ENCODE results near the gene GRIK2.
A peak's percentile ranks its signal among the peaks of the same experiment; 100 is the strongest.
"Not testable (repeated sequence)": the region's sequence is repeated elsewhere in the genome, so short reads cannot be mapped to it uniquely, and the experiment has no call there.

The GRIK2 gene

DNA sequence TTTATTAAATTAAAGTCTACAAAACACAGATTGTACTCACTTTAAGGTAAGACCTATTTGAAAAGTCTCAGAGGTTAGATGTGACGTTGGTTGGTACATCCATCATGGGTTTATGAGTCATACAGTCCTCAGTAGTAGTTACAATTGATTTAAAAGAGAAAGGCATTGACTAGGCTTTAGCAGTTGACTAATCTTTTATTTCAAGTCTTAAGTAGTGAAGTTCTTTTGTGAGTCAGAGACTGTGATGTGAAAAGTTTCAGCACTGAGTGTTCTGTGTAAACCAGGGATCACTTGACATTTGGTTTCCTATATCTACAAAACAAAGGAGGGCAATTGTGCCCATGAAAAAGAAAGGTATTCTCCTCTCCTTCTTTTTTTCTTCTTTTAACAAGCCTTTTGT lies 221.3 kb downstream of the GRIK2 start:
- peak in 1 of 56 donors; percentile 14 for DNase-seq

DNA sequence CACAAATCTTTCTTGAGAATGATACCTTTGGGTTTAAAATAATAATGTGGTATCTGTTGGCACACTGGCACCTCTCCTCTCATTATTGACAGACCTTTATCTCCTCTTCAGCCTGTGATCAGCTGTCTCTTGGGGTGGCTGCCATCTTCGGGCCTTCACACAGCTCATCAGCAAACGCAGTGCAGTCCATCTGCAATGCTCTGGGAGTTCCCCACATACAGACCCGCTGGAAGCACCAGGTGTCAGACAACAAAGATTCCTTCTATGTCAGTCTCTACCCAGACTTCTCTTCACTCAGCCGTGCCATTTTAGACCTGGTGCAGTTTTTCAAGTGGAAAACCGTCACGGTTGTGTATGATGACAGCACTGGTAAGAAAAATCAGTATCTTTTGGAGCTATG lies 232.8 kb downstream of the GRIK2 start:
- peak in 6 of 56 donors; percentile 0 to 25 (median 6) for DNase-seq

DNA sequence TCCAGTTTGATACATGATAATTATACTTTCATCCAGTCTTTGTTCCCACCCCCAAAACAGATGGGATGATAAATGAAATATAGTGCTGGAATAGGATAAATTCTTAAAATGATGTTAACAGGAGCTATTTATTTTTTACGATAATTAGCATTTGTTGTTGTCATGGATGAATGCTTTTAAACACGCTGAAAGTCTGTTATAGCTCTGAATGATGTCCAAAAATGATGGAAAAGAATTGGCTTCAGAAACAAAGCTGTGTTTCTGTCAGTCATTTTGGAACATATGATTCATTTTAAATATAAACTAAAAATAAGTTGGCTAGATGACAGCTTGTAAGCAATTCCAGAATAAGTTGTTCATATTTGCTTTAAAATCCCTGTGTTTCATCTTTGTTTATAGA lies 237.4 kb downstream of the GRIK2 start:
- no peak for DNase-seq

DNA sequence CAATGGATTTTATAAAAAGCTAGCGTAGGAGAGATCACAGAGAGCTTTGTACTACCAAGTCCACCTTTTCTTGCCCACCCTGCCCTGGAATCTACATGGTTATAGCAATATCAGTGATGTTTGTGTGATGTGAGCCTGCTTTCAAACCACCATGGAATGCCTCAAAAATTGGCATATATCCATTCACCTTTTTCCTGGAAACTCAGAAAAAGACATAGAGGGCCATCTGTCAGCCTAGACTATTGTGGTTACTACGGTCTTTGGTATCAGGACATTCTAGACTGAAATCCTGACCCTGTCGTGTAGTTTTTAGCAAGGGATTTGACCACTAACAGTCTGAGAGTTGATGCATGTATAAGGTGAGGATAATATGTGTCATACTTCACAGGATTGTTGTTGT lies 239.6 kb downstream of the GRIK2 start:
- no peak for DNase-seq

DNA sequence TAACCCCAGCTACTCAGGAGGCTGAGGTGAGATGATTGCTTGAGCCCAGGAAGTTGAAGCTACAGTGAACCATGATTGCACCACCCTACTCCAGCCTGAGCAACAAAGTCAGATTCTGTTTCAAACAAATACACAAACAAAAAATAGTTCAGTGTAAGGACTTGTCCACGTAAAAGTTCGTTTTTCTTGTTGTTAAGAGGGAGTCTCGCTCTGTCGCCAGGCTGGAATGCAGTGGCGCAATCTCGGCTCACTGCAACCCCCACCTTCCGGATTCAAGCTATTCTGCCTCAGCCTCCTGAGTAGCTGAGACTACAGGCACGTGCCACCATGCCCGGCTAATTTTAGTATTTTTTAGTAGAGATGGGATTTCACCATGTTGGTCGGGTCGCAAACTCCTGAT lies 245.4 kb downstream of the GRIK2 start:
- not testable (repeated sequence) for DNase-seq

DNA sequence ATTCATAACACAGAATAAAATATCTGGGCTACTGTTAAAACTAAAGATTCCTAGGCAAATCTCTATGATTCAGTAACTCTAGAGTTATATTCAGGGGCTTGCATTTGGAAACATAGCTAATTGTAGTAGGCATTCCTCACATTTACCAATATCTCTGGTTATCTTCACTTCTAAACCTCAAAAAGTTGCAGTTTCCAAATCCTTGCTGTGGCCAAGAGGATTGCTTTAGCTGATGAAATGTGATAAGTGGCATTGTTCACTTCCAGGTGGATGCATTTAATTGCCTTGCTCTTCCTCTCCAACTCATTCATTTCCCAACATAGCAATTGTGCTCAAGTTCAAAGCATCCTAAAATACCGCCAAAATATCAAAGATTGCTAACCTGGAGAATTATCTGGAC lies 246.6 kb downstream of the GRIK2 start:
- no peak for DNase-seq

DNA sequence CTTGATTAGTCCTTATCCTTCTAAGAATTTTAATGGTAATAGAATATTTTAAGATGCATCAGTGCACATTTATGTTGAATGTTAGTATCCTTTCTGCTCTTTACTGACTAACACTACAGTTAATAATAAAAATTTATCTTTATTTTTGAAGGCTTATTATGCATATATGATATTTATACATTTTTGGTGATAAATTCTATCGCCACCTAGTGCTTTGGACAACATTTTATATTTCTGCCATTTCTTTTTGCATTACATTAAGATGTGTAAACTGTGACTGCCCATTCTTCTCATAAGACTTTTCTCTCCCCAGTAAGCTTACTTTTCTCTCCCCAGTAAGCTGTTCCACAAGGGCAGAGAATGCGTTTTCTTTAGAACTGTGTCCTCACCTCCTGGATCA lies 252.3 kb downstream of the GRIK2 start:
- DNase-seq, result no peak

DNA sequence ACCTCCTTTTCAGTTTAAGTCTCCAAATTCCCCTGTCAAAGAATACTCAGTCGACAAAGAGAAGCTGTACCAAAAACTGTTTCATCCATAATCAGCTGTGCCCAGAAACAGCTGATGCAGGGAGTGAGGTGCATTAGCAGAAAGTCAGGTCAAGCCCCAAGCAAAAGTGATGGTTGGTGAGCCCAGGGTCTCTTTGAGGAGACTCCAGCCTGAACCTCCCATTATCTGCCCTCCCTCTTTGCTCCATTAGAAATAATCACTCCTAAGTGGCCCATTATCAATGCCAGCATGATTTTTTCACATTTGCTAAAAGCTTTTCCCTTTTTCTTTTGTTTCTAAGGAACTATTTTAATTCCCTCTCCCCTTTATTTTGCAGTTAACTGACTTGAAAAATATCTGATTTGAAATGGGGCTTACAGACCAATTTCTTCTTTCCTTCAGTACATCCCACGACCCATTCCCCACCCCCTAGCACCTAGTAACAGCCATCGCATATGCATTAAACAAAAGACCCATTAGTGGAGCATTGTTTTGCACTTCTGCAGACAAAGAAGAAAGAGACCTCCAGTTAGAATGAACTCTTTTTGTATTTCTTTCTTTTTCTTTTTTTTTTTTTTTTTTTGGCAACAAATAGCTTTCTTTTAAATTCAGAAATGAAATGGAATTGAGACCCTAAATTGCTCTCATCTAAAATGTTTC lies 257.0 kb downstream of the GRIK2 start:
- no peak for DNase-seq

DNA sequence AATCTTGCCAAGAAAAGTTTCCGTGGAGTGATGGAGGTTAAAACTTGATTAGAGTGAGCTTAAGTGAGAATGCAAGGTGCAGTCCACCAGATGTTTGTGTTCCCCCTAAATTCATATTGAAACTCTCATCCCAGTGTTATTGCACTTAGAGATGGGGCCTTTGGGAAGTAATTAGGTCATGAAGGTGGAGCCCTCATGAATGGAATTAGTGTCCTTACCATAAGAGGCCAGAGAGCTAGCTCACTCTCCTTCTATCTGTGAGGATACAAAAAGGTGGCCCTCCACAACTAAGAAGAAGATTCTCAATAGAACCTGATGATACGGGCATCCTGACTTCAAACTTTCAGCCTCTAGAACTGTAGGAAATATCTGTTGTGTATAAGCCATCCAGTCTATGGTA lies 258.6 kb downstream of the GRIK2 start:
- no peak for DNase-seq

DNA sequence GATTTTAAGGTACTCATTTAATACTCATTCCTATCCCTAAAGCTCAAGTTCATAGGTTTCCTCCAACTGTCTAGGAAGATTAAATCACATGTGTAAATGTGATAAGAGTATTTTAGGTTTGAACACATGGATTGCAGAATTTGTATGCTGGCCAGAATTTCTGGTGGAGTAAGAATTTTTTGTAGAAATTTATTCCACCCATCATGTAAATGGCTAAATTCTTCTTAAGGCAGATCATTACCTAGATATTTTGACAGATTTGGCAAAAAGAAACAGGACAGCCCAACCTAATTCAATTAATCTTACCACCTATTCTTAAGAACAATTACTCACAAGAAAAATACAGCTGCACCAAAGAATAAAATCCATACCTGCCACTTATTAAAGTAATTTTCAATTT lies 261.6 kb downstream of the GRIK2 start:
- no peak for DNase-seq

DNA sequence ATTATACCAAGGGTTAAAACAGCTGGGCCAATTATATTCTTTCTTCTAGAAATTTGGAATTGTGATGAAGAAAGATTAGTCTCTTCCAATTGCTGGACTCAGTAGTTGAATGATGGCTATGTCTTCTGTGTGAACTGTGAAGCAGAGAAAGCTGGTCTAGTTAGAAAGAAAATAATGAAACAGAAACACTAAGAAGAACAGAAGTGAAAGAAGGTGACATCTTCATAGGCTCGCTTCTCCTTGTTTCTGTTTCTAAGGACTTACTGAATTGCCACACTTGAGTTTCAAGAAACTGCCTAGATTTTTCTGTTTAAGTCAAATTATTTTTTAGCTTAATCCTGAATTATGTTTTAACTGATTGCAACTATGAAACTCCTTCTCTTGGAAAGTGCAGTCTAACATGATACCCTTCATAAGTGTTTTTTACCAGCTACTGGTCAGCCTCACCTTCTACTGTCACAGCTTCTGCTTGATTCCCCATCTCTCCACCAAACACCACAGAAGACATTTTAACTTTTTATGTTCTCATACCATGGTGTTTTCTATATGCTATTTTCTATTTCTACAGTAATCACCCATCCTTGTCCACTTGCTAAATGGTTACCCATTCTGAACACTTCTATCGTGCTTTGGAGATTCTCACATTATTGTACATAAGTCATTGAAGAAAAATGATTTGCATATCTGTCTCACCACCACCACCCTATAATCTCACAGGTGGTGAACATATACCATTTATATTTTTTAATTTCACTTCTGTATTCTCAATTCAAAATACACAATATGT lies 268.8 kb downstream of the GRIK2 start:
- no peak for DNase-seq

DNA sequence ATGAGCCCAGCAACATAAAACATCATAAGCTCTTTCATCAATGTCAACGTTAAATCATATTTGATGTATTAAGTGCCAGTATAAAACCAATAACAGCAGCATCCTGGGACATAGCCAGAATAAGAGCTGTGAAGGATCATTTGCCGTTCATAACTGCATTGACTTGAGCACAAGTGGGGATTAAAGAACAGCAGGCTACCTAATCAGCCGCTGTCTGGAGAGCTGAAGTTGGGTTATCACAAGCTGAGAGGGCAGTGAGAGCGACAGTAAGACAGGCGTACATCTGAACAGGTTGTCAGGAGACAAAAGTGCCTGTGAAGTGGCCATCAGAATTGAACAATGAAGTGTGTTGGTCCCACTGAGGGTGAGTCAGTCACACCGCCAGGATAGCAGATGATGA lies 269.6 kb downstream of the GRIK2 start:
- DNase-seq, result no peak

DNA sequence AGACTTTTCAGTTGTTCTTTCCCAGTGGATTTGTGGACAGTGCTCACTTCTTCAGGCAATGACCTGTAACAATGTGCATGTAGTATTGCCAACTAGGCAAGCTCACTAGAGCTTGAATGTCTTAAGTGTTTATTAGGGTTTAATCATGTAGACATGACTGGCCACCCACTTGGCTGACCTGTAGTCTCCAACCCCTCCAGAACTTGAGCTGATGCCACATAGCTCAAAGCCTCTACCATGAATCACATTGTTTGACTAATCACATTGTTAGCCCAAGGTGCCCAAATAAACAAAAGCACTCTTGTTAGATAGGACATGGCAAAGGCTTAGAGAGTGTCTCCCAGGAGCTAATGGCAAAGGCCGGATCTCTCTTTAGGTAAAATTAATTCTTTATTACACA lies 272.7 kb downstream of the GRIK2 start:
- DNase-seq, result no peak

DNA sequence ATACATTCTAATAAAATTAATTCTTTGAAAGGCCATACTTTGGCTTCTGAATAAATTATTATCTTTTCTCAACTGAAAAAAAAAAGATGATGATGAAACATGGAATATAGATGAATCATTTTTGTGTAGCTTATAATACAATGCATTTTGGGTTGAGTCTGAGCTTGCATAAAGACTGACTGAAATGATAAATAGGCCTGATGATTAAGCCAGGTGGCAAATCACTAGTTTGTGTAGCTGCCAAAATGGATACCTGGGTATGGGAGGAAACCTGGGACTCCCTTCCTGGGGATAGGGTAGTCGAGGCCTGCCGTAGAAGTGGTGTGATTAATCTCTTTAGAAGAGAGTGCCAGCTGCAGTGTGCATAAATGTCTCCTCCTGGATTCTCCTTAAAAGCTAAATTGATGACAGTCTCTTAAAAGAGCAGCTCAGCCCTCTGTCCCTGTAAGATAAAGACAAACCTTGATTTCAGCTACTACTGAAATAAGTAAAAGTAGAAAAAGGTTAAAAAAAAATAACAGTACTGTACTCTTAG lies 275.1 kb downstream of the GRIK2 start:
- DNase-seq, result peak in 2 of 56 donors; percentile 1 to 2

DNA sequence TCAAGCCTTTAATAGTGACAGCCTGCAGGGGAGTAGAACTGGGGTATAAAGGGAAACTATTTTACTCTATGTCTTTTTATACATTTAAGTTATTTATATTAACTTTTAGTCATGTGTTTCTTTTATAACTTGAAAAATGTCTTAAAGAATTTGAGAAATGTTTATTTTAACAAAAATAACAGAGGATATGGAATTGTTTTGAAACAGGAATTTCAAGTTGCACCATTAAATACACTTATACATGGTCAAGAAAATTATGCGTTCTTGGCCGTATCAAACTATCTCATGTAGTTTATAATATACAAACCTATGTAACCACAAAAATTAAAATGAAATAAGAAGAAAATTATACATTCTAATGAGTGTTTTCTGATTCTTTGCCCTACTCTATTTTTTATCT lies 282.7 kb downstream of the GRIK2 start:
- no peak for DNase-seq

DNA sequence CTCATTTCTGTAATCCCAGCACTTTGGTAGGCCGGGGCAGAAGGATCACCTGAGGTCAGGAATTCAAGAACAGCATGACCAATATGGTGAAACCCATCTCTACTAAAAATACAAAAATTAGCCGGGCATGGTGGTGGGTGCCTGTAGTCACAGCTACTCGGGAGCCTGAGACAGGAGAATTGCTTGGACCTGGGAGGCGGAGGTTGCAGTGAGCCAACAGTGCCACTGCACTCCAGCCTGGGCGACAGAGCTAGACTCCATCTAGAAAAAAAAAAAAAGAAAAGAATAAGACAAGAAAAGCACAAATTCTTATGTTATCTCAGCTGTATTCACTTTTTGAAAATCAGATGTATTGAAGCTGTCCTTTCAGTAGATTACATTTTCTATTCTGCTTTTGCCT lies 289.4 kb downstream of the GRIK2 start:
- DNase-seq, result no peak

DNA sequence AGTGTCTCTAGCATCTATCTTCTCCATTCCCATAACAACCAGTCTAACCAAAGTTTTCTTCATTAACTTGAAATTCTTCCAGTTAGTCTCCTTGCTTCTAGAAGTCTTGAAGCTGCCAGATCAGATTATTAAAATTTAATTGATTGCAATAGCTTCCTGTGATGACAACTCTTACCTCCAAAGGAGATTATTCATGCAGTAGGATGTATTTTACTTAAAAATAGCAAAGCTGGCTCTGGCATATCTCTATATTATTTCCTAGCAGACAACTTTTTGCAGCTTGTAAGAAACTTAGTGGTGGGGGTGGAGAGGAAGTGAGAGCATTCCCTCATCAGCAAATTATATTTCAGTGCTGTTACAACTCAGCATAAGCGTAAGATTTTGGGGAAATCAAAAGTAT lies 290.4 kb downstream of the GRIK2 start:
- no peak for DNase-seq

DNA sequence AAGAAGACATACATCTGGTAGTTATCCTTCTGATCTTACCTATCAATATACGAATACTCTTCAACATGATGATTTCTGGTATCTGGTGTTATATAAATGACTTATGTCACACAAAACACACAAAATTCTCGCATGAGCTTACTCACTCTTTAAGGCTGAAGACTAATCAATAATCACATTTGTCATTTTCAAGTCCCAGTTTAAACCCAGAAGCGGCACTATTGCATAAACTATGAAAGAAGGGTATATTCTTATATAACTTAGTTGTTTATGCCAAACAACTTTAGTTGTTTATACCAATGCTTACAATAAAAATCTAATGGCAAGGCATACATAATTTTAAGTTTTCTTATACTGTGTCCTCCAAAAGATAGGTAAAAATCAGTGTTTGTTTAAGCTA lies 293.1 kb downstream of the GRIK2 start:
- DNase-seq, result no peak

DNA sequence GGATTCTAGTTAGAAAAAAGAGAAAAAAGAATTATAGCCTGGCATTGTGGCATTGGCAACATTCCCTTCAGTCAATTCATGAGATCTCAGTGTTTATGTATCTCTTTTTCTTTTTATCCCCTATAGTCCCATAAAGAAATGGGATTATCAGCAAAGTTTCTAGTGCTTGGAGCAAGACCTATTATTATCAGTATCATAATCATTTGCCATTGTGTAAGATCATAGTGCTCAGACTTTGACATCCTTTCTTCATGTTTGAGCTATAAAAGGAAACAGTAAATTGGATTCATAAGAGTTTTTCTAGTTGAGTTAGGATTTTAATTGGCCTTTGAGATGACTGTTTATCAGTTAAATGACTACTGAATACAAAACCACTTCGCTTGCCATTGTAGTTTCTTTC lies 295.6 kb downstream of the GRIK2 start:
- no peak for DNase-seq

DNA sequence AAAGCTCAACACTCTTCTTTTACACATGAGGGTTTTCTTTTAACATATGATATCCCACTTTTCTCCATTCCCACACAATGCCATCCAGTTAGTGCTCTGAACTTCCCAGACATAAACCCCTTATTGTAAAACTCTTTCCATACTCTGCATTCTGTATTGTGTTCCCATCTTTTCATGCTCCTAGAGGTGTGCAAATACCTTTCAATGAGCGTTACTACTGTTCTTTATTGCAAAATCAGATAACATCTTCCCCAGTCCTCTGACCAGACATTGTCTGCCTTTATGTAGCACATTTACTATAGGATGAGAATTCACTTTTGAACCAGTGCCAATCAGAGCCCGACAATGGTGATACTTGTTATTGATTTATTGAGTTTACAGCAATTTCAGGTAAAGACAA lies 296.2 kb downstream of the GRIK2 start:
- no peak for DNase-seq

DNA sequence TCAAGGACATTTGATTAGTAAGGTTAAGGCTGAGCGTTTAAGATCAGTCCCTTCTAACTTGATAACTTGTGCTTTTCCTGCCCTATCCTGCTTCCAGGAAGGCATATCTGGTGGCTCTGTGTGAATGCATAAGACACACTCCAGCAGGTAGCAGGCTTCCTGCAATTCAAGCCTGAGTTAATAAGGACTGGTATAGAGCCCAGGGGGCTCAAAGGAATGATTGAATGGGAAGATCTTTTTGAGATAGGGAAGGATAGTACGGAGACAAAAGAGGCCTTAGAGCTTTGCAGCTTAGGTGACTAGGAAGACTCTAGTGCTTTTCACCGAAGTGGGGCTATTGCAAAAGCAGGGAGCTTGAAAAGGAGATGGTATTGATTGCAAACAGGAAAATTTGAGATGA lies 307.1 kb downstream of the GRIK2 start:
- no peak for DNase-seq

DNA sequence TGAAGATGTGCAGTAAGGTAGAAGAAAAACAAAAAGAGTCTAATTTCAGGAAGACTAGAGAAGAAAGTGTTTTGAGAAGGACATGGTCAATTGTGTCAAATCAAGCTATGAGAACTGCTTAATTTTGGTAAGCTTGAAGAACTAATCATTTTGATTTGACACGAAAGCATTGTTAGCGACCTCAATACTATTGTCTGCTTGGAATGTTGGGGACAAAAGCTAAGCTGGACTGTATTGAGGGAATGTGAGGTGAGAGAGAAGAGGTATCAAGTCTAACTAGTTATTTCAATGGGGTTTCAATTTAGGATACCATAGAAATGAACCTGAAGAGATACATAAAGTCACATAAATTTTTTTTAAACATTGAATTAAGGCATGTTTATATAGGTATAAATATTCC lies 309.8 kb downstream of the GRIK2 start:
- DNase-seq, result no peak

DNA sequence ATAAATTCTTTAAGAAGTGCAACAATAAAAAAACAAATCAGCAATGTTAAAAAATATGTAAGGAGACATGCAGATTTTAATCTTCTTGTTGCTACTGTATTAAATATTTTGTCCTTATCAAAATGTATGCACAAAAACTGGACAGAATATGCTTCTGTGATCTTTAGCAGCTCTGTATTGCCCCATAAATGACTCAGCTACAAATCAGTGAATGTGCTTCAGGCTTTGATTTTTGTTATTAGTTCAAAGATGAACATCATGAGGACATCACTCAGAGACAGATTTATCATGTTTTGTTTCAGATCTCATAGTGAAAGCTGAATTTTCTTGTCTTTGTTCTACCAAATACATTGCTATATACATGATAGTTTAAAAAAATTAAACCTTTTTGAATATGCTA lies 312.4 kb downstream of the GRIK2 start:
- no peak for DNase-seq
